Right kidney (tissue), 1 donor: ENCODE data around the gene RAB44.
A peak's percentile ranks its signal among the peaks of the same experiment; 100 is the strongest.
"Not testable (repeated sequence)": the region's sequence is repeated elsewhere in the genome, so short reads cannot be mapped to it uniquely, and the experiment has no call there.

Experiments used
- DNase-seq: peaks from one replicate; pipeline ENCODE4 v3.0.0-alpha.2; 2016

RAB44 gene

GRCh38 chr6:36688063-36688738 is 9.4 kb upstream of the RAB44 start:
- no peak for DNase-seq

GRCh38 chr6:36688739-36689075 is 8.9 kb upstream of the RAB44 start:
- no peak for DNase-seq

DNA sequence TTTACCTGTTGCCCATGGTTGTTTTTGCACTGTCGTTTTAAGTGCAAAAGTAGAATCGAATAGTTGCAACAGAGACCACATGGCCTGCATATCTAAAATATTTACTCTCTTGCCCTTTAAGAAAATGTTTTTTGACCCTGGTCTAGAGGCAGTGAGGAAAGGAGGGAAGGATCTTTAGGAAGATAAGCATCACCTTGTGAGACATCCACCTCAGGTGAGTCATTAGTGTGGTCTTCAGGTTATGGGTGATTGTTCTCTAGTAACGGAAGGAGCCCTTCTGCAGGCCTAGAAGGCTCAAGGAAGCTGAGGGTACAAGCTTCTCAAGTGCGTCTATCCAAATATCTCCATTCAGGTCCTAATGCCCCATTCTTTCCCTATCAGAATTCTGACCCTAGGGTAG is 6.6 kb upstream of the RAB44 start:
- DNase-seq, result no peak

GRCh38 chr6:36691612-36692011 is 6.0 kb upstream of the RAB44 start:
- no peak for DNase-seq

- no peak for DNase-seq
Observed at GRCh38 chr6:36692220-36692619, 5.4 kb upstream of the RAB44 start.

DNA sequence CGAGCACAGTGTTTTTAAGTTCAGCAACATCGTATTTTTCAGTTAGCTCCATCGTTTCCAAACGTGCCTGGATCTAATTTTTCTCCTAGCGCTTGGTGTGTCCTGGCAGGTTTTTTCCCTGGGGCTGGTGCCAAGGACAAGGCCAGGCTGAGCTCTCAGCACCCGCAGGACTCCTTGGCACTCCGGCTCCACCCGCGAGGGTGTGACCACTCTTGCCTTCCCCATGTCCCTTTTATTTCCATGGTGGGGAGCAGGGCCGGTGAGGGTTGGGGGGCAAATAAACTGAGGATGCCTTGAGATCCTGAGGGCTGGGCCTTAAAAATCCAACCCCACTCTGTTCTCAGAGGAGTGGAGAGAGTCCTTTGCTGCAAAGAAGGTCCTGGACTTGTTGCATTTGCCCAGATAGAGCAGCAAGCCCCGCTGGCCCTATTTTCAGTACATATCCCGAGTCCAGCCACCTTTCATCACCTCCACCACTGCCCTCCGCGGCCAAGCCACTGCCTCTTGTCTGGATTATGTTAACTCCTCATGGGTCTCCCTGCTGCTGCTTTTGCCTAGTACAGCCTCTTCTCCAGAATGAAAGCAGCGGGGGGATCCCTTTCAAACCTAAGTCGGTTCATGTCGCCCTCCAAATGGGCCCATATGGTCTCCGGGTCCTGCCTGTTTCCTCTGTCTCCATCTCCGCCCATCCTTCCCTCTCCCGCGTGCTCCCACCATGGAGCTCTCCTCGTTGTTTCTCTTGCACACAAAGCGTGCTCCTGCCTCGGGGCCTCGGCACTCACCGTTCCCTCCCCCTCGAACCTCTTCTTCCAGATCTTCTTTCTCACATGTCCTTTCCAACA is 4.5 kb upstream of the RAB44 start:
- no peak for DNase-seq

DNA sequence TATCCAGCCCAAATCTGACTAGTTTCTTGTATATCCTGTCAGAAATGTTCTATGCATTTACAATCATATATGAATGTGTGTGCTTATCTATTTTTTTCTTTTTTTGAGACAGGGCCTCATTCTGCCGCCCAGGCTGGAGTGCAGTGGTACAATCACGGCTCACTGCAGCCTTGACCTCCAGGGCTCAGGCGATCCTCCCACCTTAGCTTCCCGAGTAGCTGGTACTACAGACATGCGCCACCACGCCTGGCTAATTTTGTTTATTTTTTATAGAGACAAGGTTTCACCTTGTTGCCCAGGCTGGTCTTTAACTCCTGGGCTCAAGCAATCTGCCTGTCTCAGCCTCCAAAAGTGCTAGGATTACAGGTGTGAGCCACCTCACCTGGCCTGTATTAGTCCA is 3.0 kb upstream of the RAB44 start:
- DNase-seq, result peak; percentile 18

DNA sequence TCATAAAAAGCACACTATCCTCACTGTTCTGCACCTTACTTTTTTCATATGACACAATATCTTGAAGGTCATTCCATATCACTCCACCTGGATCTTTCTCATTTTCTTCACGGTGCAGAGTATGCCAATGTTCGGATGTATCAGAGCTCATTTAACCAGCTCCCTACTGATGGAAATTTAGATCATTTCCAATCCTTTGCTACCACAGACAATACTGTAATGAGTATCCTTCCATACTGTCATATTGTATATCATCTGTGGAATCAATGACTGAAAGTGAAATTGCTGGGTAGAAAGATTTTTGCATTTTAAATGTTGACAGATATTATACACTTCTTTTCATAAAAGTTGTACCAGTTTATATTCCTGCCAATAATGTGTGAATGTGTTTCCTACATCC is 2.2 kb upstream of the RAB44 start:
- DNase-seq, result no peak

GRCh38 chr6:36698196-36698595 is 570 bp downstream of the RAB44 start:
- DNase-seq, result no peak

GRCh38 chr6:36698871-36699271 is 1.2 kb downstream of the RAB44 start:
- no peak for DNase-seq

- no peak for DNase-seq
Observed at GRCh38 chr6:36699348-36699747, 1.7 kb downstream of the RAB44 start.

GRCh38 chr6:36700071-36700812 is 2.6 kb downstream of the RAB44 start:
- no peak for DNase-seq

DNA sequence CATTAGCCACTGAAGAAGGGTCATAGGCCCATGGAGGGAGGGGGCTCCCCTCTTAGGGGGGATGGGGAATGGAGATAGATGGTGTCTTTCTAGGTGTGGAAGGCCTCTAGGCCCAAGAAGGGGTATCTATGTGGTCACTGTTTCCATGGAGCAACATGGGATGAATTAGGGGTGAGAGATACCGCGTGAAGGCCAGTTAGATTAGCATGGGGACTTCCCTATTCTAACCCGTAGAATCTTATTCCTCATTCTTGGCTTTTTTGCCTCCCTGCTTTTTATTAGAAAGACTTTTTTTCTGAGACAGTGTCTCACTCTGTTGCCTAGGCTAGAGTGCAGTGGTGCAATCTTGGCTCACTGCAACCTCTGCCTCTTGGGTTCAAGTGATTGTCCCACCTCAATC is 3.2 kb downstream of the RAB44 start:
- DNase-seq, result no peak

DNA sequence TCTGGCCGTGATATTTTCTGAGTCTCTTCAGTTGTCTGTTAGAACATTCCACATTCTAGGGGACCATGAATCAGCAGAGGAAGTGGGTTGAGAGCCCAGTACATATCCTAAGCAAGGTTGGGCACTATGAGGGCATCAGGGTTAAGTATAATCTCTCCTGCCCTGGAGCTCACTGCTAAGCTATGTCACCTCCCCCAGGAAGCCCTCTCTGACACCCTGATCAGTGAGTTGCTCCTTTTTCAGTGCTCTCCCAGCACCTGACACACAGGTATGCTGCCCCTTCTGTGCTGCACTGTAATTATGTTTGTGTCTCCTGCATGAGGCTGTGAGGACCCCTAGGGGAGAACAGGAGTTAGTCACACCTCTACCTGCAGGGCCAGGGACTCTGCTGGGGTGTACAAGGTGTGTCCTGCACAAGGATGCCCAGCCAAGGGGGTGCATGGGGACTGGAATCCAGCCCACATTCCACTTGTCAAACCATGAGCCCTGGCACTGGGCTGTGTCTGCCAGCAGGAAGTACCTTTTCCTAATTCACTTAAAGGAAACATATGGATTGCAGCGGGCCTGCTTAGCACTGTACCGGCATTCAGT is 3.9 kb downstream of the RAB44 start:
- no peak for DNase-seq

GRCh38 chr6:36702656-36703055 is 5.0 kb downstream of the RAB44 start:
- DNase-seq, result no peak

DNA sequence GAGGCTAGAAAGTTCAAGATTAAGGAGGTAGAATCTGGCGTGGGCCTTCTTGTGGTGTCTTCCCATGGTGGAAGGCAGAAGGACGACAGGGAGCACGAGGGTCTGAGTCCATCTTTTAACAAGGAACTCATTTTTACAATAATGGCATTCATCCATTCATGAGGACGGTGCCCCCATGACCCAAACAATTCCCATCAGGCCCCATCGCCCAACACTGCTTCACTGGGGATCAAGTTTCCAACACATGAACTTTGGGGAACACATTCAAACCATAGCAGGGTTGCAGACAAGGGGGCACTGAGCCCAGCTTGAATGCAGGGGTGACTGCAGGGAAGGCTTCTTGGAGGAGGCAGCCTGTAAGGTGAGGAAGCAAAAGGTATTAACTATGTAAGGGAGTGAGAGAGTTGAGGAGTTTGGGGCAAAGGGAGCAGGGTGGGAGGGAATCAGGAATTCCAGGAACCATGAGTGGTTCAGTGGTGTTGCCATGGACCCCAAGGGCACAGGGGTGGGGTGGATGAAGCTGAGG is 5.5 kb downstream of the RAB44 start:
- DNase-seq, result no peak

GRCh38 chr6:36703982-36704381 is 6.4 kb downstream of the RAB44 start:
- no peak for DNase-seq

DNA sequence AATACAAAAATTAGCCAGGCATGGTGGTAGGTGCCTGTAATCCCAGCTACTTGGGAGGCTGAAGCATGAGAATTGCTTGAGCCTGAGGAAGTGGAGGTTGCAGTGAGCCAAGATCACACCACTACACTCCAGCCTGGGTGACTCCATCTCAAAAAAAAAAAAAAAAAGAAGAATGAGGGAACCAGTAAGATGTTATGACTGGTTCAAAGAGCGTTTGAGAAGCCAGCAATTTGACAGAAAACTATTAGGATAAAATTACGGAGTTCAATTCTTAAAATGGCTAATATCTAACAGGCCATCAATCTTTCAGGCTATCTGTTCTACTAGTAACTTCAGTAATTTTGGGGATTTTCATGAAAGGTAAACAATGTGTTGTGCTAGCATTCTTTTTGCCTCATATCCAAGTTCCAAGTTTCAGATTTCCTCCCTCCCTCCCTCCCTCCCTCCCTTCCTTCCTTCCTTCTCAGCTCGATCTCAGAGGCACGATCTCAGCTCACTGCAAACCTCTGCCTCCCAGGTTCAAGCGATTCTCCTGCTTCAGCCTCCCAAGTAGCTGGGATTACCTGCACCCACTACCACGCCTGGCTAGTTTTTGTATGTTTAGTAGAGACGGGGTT is 7.4 kb downstream of the RAB44 start:
- DNase-seq, result not testable (repeated sequence)

- DNase-seq, result no peak
Observed at GRCh38 chr6:36706339-36706738, 8.7 kb downstream of the RAB44 start.

DNA sequence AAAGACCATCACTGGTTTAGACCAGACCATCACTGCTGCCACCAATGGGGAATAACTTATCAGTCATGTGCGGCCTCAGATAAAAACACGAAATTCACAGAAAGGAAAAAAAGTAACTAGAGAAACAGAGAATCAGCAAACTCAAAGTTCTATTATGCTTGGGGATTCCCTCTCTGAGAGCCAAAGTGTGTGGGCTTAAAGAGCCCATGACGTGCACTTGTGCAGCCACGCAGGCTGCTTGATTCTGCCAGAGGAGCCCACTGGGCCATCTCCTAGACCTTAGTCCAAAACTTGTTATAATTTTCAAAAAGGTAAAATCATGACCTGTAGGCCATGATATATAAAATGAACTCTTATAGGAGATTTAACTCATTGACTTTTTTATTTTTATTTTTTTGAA is 15.2 kb downstream of the RAB44 start:
- no peak for DNase-seq

DNA sequence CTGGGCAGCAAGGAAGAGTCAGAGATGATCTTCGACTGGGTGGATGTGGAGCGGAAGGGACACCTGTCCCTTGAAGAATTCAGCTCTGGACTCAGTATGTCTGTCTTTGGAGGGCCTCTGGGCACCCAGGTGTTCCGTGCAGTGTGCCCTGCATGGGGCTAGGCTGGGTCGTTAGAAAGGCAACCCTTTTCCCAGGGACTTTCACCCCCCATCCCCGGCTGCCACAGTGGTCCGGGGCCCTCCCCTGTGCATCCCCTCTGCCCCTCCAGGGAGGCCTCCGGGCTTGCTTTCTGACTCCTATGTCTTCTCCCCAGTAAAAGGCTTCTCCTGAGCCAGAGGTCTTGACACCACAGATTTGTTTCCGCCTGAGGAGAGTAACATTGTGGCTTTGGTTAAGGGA is 16.2 kb downstream of the RAB44 start:
- no peak for DNase-seq

- no peak for DNase-seq
Observed at GRCh38 chr6:36714511-36714910, 16.9 kb downstream of the RAB44 start.
